GM06990 (cell line): ENCODE data around the gene MRPL21.

Experiments used
- DNase-seq: peaks from one replicate; pipeline ENCODE4 v3.0.0-alpha.2; 2011; ENCODE audit not compliant: insufficient read length; ENCODE audit errors: extremely low read depth
- H3K27me3 ChIP-seq: replicated peaks from 2 replicates; pipeline ENCODE4 v1.6.0; 2011; ENCODE audit warnings: low read length; ENCODE audit not compliant: control insufficient read depth, insufficient read depth
- H3K36me3 ChIP-seq: 2 replicates; pipeline ENCODE4 v1.5.1; 2011; ENCODE audit warnings: low read length; ENCODE audit not compliant: control insufficient read depth, insufficient read depth
- H3K4me3 ChIP-seq: replicated peaks from 2 replicates; pipeline ENCODE4 v1.5.1; 2011; ENCODE audit warnings: low read depth, mild to moderate bottlenecking, control low read depth, low read length
- TF ChIP-seq, protein P1 (sequence below): IDR thresholded peaks from 2 replicates; pipeline ENCODE4 v1.5.1; 2011; ENCODE audit warnings: low read length, control low read depth, mild to moderate bottlenecking, inconsistent platforms; ENCODE audit not compliant: insufficient read depth, poor library complexity, severe bottlenecking

MRPL21 gene

GRCh38 chr11:68880851-68881250, 22.8 kb downstream of the MRPL21 start:
- H3K4me3 ChIP-seq: no peak overlapping the region
- no peaks in the 10 kb centered on the region for H3K27me3 ChIP-seq
- TF ChIP-seq, protein P1, sequence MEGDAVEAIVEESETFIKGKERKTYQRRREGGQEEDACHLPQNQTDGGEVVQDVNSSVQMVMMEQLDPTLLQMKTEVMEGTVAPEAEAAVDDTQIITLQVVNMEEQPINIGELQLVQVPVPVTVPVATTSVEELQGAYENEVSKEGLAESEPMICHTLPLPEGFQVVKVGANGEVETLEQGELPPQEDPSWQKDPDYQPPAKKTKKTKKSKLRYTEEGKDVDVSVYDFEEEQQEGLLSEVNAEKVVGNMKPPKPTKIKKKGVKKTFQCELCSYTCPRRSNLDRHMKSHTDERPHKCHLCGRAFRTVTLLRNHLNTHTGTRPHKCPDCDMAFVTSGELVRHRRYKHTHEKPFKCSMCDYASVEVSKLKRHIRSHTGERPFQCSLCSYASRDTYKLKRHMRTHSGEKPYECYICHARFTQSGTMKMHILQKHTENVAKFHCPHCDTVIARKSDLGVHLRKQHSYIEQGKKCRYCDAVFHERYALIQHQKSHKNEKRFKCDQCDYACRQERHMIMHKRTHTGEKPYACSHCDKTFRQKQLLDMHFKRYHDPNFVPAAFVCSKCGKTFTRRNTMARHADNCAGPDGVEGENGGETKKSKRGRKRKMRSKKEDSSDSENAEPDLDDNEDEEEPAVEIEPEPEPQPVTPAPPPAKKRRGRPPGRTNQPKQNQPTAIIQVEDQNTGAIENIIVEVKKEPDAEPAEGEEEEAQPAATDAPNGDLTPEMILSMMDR: no peak
- no peaks in the 10 kb centered on the region for H3K36me3 ChIP-seq
- DNase-seq: no peak

DNA sequence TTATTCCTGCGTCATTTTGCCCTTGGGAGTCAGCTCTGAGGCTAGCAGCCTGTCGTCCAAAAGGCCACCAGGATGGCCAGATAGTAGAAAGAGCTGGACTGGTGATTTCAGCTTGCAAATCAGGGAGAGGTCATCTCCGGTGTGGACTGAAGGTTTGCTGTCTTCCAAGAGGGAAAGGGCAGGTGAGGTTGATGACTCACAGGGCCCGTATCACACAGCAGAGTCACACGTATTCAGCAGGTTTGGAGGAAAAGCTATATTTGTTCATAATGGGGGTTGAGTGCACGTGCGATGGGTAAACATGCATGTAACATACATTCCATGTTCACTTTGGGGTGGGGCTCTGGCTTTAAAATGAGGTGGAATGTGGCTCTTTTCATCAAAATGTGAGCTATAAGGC, 25.6 kb downstream of the MRPL21 start:
- H3K36me3 ChIP-seq: no peaks in the 10 kb centered on the region
- TF ChIP-seq, protein P1: no peak
- no peak for DNase-seq
- no peak overlapping the region for H3K4me3 ChIP-seq
- H3K27me3 ChIP-seq: no peaks in the 10 kb centered on the region

GRCh38 chr11:68872216-68873003, 31.2 kb downstream of the MRPL21 start:
- Histone ChIP-seq H3K4me3 (no peak overlapping the region), H3K36me3 (no peaks in the 10 kb centered on the region), H3K27me3 (no peaks in the 10 kb centered on the region; the same call in 1 of the 2 replicates)
- TF ChIP-seq, protein P1: no peak
- no peak for DNase-seq

DNA sequence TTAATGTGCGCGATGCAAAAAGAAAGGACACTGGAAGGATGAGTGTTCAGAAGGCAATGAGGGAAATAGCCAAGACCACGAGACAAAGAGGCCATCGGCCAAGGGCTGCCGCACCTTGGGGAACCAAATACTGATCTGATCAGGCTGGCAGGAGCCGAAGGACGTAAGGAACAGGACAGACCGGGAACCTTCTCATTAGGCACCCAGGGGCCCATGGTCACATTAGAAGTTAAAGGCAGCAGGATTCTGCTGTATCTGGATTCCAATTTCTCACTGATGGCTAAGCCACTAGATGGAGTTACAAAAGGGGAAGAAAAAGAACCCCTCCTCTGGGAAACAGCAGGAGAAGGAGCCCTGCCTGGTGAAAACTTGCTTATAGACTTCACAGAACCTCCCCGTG, 33.2 kb downstream of the MRPL21 start:
- Histone ChIP-seq H3K36me3 (no peaks in the 10 kb centered on the region), H3K27me3 (no peaks in the 10 kb centered on the region; the same call in 1 of the 2 replicates), H3K4me3 (no peak overlapping the region)
- TF ChIP-seq, protein P1: no peak
- no peak for DNase-seq

DNA sequence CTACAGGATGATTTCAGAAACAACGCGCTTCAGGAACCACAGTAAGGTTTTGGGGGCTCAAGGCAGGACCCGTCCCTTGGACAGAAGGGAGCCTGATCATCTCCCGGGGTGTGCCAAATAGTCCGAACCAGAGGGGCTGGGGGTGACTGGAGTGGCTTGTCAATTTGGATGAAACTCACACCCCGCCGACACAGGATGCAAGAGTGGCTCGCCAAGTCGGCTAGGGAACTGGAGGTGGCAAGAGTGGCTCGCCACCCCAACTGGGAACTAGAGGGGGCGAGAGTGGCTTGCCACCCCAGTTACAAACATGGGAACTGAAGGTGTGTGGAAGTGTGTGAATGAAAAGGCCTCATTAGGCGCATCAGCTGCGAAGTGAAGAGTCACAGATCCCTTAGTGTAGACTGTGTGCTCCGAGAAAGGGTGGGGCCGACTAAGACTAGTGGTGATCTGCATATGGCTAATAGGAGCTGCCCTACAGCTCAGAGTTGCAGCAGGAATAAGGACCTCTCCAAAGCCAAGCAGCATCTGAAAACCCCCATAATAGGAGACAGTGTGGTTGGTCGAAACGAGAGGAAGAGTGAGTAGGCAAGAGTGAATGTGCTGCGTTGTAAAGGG, 35.3 kb downstream of the MRPL21 start:
- TF ChIP-seq, protein P1: no peak
- DNase-seq: no peak

More for the DNA sequence above, 35.3 kb downstream of the MRPL21 start:
- Histone ChIP-seq H3K27me3 (no peaks in the 10 kb centered on the region; the same call in 1 of the 2 replicates), H3K4me3 (no peak overlapping the region), H3K36me3 (no peaks in the 10 kb centered on the region)
